ENCODE measurements around the gene TPM4.
"Not testable (repeated sequence)": the region's sequence is repeated elsewhere in the genome, so short reads cannot be mapped to it uniquely, and the experiment has no call there.

TPM4 gene

GRCh38 chr19:16076154-16076957 is at the start of gene TPM4:
TPM4 (plus strand) TSS chr19:16076495; CDS start chr19:16076566, 71 bp downstream.
- DNase-seq: no peak

GRCh38 chr19:16026756-16027155 is 49.5 kb upstream of the TPM4 start:
- DNase-seq: no peak

- DNase-seq: no peak
These were observed 48.8 kb upstream of the TPM4 start for GRCh38 chr19:16027528-16027927.

GRCh38 chr19:16030155-16030554 is 46.1 kb upstream of the TPM4 start:
- not testable (repeated sequence) for DNase-seq

GRCh38 chr19:16030964-16031871 is 45.1 kb upstream of the TPM4 start:
- DNase-seq: no peak

- no peak for DNase-seq
These were observed 44.5 kb upstream of the TPM4 start for GRCh38 chr19:16031872-16032200.

GRCh38 chr19:16032509-16033135 is 43.7 kb upstream of the TPM4 start:
- DNase-seq: no peak

GRCh38 chr19:16033136-16033530 is 43.2 kb upstream of the TPM4 start:
- no peak for DNase-seq

- no peak for DNase-seq
These were observed 42.6 kb upstream of the TPM4 start for GRCh38 chr19:16033721-16034120.

GRCh38 chr19:16034180-16034579 is 42.1 kb upstream of the TPM4 start:
- DNase-seq: no peak

- DNase-seq: no peak
These were observed 41.2 kb upstream of the TPM4 start for GRCh38 chr19:16034958-16035560.

GRCh38 chr19:16035601-16036297 is 40.5 kb upstream of the TPM4 start:
- DNase-seq: no peak

- no peak for DNase-seq
These were observed 39.8 kb upstream of the TPM4 start for GRCh38 chr19:16036397-16036925.

- DNase-seq: no peak
These were observed 39.4 kb upstream of the TPM4 start for GRCh38 chr19:16036941-16037340.

GRCh38 chr19:16037424-16038195 is 38.7 kb upstream of the TPM4 start:
- no peak for DNase-seq

- DNase-seq: no peak
These were observed 38.0 kb upstream of the TPM4 start for GRCh38 chr19:16038196-16038695.

GRCh38 chr19:16039081-16039480 is 37.2 kb upstream of the TPM4 start:
- DNase-seq: no peak

GRCh38 chr19:16039545-16039944 is 36.8 kb upstream of the TPM4 start:
- no peak for DNase-seq

- no peak for DNase-seq
These were observed 35.7 kb upstream of the TPM4 start for GRCh38 chr19:16040642-16041041.

GRCh38 chr19:16041299-16041990 is 34.9 kb upstream of the TPM4 start:
- DNase-seq: no peak

GRCh38 chr19:16041991-16042386 is 34.3 kb upstream of the TPM4 start:
- DNase-seq: no peak

All from SHP77 treated with DMSO at 0.1 percent for 48 hours (cell line).